Lower lobe of right lung (tissue), 2 donors: ENCODE data around the gene ALDOB. TPM values are rescaled to one million over a fixed set of nuclear protein-coding genes. Genes with fewer than 3 reads are reported as not detected.

ENCODE experiments used
- ATAC-seq, 2 donors: fragments of 200-7000 bp; cut with Tn5 transposase; one replicate each; pipeline ENCODE4 v1.9.1; 2020 to 2022; ENCODE audit warnings: mild to moderate bottlenecking in 2 of 2, moderate library complexity in 2 of 2
- DNase-seq: peaks from one replicate; pipeline ENCODE4 v3.0.0-alpha.2; 2020
- H3K27ac ChIP-seq: fragments of 200-600 bp; one replicate; pipeline ENCODE4 v1.8.0; 2022
- H3K27me3 ChIP-seq: fragments of 200-600 bp; one replicate; pipeline ENCODE4 v1.8.0; 2022; ENCODE audit warnings: low read depth
- H3K36me3 ChIP-seq: fragments of 200-600 bp; one replicate; pipeline ENCODE4 v1.8.0; 2022; ENCODE audit warnings: mild to moderate bottlenecking
- H3K4me1 ChIP-seq: fragments of 200-600 bp; one replicate; pipeline ENCODE4 v1.8.0; 2022
- H3K4me3 ChIP-seq: fragments of 200-600 bp; one replicate; pipeline ENCODE4 v1.8.0; 2022; ENCODE audit warnings: mild to moderate bottlenecking
- H3K9me3 ChIP-seq: fragments of 200-600 bp; one replicate; pipeline ENCODE4 v1.8.0; 2022
- CTCF ChIP-seq: fragments of 200-600 bp; IDR thresholded peaks from one replicate; pipeline ENCODE4 v1.8.0; 2022; ENCODE audit warnings: antibody characterized with exemption, mild to moderate bottlenecking
- intact Hi-C: fragments of 100-400 bp; cut with DNase I; formaldehyde crosslinking; loops from one replicate; pipeline ENCODE4 v1.11.0; 2022
- long read RNA-seq: library from polyadenylated mRNA; unstranded; transcript quantifications from one replicate; pipeline ENCODE4 v2.0.0, GENCODE V29; 2021
- total RNA-seq: library from RNA; stranded (reverse); fragmentation: NEBNext Ultra II Directional; extraction: Animal tissue kit (Norgen Biotek cat#: 25700); gene quantifications from one replicate; pipeline ENCODE4 v1.2.1, GENCODE V29; 2021
- donor health status: DM: no; HTN: yes; CAD: no; lungs with severe emphysema.

The ALDOB gene
- 0.38 TPM for total RNA-seq
- long read RNA-seq: 0 reads

GRCh38 chr9:101435601-101436079 is at the start of gene ALDOB:
Gene ALDOB (minus strand): TSS chr9:101435774. CDS start chr9:101430887, 4,887 bp downstream.
- H3K4me3 ChIP-seq: no peak within 1 kb of the TSS
- no peak for DNase-seq
- intact Hi-C loops: no loop called here
- H3K27ac ChIP-seq: no peak within 1 kb of the TSS
- ATAC-seq: no peak
- no peak for TF ChIP-seq CTCF
- H3K27me3 ChIP-seq: no peaks in the 10 kb centered on the region
- H3K9me3 ChIP-seq: no peaks in the 10 kb centered on the region
- no peaks in the 10 kb centered on the region for H3K4me1 ChIP-seq
- no peaks in the 10 kb centered on the region for H3K36me3 ChIP-seq

DNA sequence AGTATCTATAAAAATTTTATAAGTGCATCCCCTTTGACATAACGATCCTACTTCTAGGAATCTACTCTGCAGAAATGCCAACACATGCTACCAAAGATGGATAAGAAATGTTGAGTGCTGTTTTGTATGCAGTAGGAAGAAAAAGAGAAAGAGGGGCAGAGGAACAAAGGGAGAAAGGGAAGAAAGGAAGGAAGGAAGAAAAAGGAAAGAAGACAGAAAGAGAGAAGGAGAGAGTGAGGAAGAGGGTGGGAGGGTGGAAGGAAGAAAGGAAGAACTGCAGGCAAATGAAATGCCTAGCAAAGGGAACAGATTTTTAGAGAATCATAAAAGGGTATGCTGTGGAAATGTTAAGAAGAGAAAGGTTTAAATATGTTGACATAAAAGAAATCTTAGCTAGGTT is 48.5 kb upstream of the ALDOB start:
- H3K9me3 ChIP-seq: no peaks in the 10 kb centered on the region
- no peak overlapping the region for H3K4me3 ChIP-seq
- H3K36me3 ChIP-seq: no peaks in the 10 kb centered on the region
- no peak for ATAC-seq
- H3K4me1 ChIP-seq: peaks cover 7% of the 10 kb centered on the region
- DNase-seq: no peak
- H3K27ac ChIP-seq: no peak overlapping the region
- H3K27me3 ChIP-seq: peaks cover 15% of the 10 kb centered on the region
- intact Hi-C loops: no loop called here
- TF ChIP-seq CTCF: no peak

- no peak overlapping the region for H3K27ac ChIP-seq
- TF ChIP-seq CTCF: no peak
- no peaks in the 10 kb centered on the region for H3K9me3 ChIP-seq
- no peak for DNase-seq
- ATAC-seq: no peak
- intact Hi-C loops: no loop called here
- H3K27me3 ChIP-seq: peaks cover 7% of the 10 kb centered on the region
- no peaks in the 10 kb centered on the region for H3K36me3 ChIP-seq
- H3K4me3 ChIP-seq: no peak overlapping the region
- H3K4me1 ChIP-seq: peaks cover 7% of the 10 kb centered on the region
Measured at GRCh38 chr9:101481261-101481660, 45.7 kb upstream of the ALDOB start.

GRCh38 chr9:101480386-101480785 is 44.8 kb upstream of the ALDOB start:
- peak; percentile 80 to 85 for ATAC-seq
- H3K9me3 ChIP-seq: no peaks in the 10 kb centered on the region
- peak overlapping the region; percentile 36 for H3K27ac ChIP-seq
- peaks cover 1% of the 10 kb centered on the region for H3K4me1 ChIP-seq
- TF ChIP-seq CTCF: no peak
- H3K27me3 ChIP-seq: no peaks in the 10 kb centered on the region
- DNase-seq: no peak
- H3K36me3 ChIP-seq: no peaks in the 10 kb centered on the region
- no peak overlapping the region for H3K4me3 ChIP-seq
- intact Hi-C loops: no loop called here

GRCh38 chr9:101479338-101480030 is 43.9 kb upstream of the ALDOB start:
- intact Hi-C loops: no loop called here
- Histone ChIP-seq H3K36me3 (peaks cover 4% of the 10 kb centered on the region), H3K27me3 (no peaks in the 10 kb centered on the region), H3K4me1 (no peaks in the 10 kb centered on the region), H3K27ac (no peak overlapping the region), H3K9me3 (no peaks in the 10 kb centered on the region), H3K4me3 (no peak overlapping the region)
- ATAC-seq: peak; percentile 69 to 75
- no peak for TF ChIP-seq CTCF
- DNase-seq: no peak
